Stimulated activated CD4-positive, alpha-beta T cell treated with anti-CD3 and anti-CD28 coated beads, Interleukin-1b, Interleukin-23, amount 100 ng/mL, for 1 hour (primary cell): ENCODE data around the gene TPPP2.
"Not testable (repeated sequence)": the region's sequence is repeated elsewhere in the genome, so short reads cannot be mapped to it uniquely, and the experiment has no call there.

ENCODE experiments used
- DNase-seq, 2 donors: peaks; one replicate each; pipeline ENCODE4 v3.0.0-alpha.2; 2020; ENCODE audit warnings: low read depth in 2 of 2

Gene TPPP2

GRCh38 chr14:21037156-21037555, 7.1 kb downstream of the TPPP2 start:
- DNase-seq, result no peak

DNA sequence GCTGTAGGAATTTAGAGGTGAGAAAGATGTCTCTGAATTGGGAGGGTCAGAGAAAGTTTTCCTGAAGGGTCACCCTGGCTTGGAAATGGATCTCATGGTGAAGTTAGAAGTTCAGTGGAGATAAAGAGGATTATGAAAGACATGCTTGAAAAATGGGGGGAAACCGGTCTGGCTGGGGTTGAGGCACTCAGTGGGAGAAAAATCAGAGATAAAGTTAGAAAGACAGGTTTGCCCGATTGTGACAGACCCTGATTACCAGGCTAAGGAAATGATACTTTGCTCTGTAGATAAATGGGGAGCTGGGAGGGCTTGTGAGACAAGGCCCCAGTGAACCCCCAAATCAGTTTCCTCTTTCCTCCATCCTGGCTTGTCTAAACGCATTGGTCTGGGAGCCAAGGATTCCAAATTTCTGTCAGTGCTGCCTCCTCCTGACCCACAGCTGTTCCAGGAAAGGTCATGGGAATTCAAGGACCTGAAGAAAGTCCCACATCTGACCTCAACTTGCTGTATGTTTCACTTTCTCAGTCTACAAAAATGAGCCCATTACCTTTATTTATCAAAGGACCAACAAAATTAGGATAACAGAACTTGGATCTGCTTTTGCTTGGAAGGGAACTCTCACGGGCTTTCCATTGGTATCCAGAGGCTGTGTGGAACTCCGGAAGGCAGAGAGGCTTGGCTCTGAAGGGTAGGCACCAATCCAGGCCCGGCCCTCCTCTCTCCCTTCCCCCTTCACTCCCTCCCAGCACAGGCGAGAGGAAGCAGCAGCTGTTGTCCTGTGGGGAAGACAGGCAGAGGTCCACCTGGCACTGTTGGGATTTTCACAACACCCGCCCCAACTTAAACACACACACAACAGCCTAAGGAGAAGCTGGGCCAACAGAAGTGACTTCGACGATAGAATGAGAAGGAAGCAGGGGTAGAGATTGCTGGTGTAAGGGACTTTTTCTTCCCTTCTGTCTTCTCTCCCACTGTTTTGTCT, 8.7 kb downstream of the TPPP2 start:
- DNase-seq, result no peak

GRCh38 chr14:21039585-21040369, 9.8 kb downstream of the TPPP2 start:
- DNase-seq, result no peak

- DNase-seq, result no peak
Measured at GRCh38 chr14:21040370-21040925, 10.4 kb downstream of the TPPP2 start.

GRCh38 chr14:21040941-21041340, 10.9 kb downstream of the TPPP2 start:
- not testable (repeated sequence) for DNase-seq

DNA sequence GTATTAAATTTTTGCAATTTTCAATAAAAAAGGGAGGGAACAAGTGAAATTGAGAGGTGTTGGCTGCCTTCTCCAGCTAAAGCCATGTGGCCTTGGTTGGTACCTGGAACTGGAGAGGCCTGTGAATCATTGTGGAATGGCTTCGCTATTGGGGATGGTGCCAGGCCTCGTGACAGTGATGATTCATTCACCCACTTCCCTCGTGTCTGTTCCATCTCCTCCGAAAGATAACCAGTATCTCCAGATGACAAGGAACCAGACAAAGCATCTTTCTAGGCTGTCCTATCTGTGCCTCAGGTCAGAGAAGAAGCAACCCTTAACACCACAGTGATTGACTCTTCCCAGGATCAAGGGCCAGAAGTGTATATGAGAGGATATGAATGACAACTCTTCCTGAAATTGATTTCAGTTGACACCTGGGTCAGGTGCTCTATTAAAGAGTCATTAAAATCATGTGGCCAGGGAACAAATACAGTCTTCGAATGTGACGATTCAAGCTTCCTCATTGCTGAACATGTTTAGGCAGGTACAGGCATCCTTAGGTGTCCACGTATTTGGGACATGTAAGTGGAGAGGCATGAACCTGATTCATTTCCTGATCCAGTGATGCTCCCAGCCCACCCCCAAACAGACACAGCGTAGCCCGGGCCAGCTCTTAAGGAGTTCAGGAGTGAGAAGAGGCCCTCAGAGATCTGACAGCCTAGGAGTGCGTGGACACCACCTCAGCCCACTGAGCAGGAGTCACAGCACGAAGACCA, 11.8 kb downstream of the TPPP2 start, which contains the start of gene RNASE7:
RNASE7 (plus strand) TSS at position 687 of the 758 bp plus-strand sequence. CDS start 631 bp downstream, outside the sequence.
- no peak for DNase-seq

DNA sequence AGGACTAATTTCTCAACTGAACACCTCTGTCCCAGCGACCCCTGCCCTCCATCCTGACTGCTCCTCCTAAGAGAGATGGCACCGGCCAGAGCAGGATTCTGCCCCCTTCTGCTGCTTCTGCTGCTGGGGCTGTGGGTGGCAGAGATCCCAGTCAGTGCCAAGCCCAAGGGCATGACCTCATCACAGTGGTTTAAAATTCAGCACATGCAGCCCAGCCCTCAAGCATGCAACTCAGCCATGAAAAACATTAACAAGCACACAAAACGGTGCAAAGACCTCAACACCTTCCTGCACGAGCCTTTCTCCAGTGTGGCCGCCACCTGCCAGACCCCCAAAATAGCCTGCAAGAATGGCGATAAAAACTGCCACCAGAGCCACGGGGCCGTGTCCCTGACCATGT, 12.9 kb downstream of the TPPP2 start:
- DNase-seq, result no peak

DNA sequence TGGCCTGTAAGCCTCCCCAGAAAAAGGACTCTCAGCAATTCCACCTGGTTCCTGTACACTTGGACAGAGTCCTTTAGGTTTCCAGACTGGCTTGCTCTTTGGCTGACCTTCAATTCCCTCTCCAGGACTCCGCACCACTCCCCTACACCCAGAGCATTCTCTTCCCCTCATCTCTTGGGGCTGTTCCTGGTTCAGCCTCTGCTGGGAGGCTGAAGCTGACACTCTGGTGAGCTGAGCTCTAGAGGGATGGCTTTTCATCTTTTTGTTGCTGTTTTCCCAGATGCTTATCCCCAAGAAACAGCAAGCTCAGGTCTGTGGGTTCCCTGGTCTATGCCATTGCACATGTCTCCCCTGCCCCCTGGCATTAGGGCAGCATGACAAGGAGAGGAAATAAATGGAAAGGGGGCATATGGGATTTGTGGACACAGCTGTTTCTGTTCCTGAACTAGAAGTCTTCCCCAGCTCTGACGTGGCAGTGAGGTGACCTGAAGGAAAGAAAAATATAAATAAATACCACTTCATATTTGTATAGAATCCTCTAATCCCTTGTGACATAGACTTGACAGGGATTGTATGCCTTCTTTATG, 13.5 kb downstream of the TPPP2 start:
- DNase-seq, result no peak

- no peak for DNase-seq
Measured at GRCh38 chr14:21043974-21044618, 14.1 kb downstream of the TPPP2 start.

DNA sequence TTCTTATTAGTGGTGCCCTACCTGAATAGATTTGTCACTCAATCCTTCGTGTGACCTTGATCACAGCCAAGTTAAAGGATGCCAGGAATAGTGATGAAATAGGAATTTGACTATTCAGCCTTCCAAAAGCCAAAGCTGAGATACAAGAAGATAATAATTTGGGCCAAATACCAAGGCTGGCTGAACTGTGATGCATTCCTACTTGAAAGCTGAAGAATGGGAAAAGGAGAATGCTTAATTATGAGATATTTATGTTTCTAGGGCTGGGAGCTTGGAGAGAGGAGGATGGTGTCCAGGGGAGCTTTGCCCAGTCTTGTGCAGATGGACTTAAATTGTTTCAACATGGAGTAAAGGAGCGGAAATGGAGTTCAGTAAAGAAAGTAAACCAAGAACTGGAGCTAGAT, 17.4 kb downstream of the TPPP2 start:
- no peak for DNase-seq

GRCh38 chr14:21048638-21049037, 18.6 kb downstream of the TPPP2 start:
- DNase-seq, result no peak

GRCh38 chr14:21049271-21049673, 19.3 kb downstream of the TPPP2 start:
- no peak for DNase-seq

- no peak for DNase-seq
Measured at GRCh38 chr14:21050597-21050996, 20.6 kb downstream of the TPPP2 start.

- no peak for DNase-seq
Measured at GRCh38 chr14:21053184-21054122, 23.4 kb downstream of the TPPP2 start.

- DNase-seq, result no peak
Measured at GRCh38 chr14:21054123-21054767, 24.2 kb downstream of the TPPP2 start.

GRCh38 chr14:21054768-21055145, 24.7 kb downstream of the TPPP2 start:
- DNase-seq, result no peak

DNA sequence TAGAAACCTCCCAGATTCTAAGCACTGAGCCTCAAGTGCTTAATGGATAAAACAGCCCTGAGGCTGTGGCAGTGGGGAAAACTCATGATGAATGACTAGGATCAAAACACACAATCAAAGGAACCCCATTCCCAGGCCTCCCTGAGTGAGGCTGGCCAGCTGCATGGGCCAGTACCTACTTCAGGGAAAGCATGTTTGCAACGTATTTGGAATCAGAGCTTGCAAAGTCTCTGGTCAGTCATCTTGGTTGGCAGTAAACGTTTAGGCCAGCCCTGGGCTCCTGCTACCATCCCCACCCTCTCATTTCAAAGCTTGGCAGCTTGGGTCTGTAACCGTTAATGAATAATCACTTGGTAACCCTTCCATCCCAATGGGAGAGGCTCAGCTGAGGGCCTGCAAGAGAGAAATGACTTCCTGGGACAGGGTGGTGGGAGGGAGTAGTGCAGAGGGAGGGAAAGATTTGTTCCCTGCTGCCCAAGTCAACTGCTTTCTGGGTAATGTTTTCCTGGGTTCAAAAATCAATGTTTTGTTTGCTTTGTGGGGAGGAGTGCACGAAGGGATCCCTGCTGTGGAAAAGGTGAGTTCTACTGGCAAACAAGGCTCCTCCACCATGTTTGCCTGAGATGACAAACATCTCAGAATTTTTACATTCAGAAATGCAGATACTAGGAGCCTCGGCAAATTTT, 25.6 kb downstream of the TPPP2 start:
- DNase-seq, result no peak

- no peak for DNase-seq
Measured at GRCh38 chr14:21056520-21057163, 26.6 kb downstream of the TPPP2 start.
